ENCODE measurements around the gene LRRC74A. TPM values are rescaled to one million over a fixed set of nuclear protein-coding genes. Genes with fewer than 3 reads are reported as not detected.

The LRRC74A gene
- total and polyA plus RNA-seq, 10 of the 15 experiments (the other 5 are each of a cell fraction or from before 2014, with no cell fraction given): not detected

DNA sequence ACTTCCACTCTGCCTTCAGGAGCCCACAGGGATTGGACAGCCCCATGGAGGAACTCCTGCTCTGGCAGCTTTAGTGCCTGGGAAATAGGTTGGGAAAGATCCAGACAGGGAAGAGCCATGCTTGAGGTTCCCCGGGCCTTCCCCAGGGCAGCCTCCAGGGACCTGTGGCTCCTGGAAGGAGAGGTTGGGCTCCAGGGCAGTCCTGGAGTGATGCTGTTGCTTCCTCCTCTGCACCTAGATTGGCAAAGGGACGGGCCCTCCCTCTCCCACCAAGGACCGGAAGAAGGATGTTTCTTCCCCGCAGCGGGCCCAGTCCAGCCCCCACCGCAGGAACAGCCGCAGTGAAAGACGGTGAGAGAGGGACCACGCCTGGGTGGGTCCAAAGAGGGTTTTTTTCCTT, 48.5 kb upstream of the LRRC74A start:
- H3K4me2 ChIP-seq (ENCODE audit: control insufficient read depth, insufficient read depth): no peak overlapping the region
- WGBS (ENCODE audit: insufficient coverage, insufficient replicate concordance, low lambda C conversion rate, missing lambda C conversion rate): 78% methylated on average over 9 of the region's 9 CpGs
- DNase-seq (ENCODE audit: low read depth, low spot score) (no peak), ATAC-seq (no peak), FAIRE-seq (no peak)
- in situ Hi-C loops (cut with MboI): no loop called here
- H3K36me3 ChIP-seq (ENCODE audit: control insufficient read depth in 2 of 2, insufficient read depth in 2 of 2, low read length in 1 of 2): peaks cover 0 to 2% of the 10 kb centered on the region in 2 experiments; a peak in 2 of 4 replicates
- no peak overlapping the region for H3K4me3 ChIP-seq
- TF ChIP-seq ESRRA (IDR thresholded peaks at IDR 0.05; ENCODE audit: low read length) (no peak), RFX5 (IDR thresholded peaks at IDR 0.05; ENCODE audit: low read depth, low read length) (no peak), SMAD5 (IDR thresholded peaks at IDR 0.05; ENCODE audit: low read depth) (no peak), GABPA (IDR thresholded peaks at IDR 0.05; ENCODE audit: low read depth) (no peak)
- TF ChIP-seq, protein P1, sequence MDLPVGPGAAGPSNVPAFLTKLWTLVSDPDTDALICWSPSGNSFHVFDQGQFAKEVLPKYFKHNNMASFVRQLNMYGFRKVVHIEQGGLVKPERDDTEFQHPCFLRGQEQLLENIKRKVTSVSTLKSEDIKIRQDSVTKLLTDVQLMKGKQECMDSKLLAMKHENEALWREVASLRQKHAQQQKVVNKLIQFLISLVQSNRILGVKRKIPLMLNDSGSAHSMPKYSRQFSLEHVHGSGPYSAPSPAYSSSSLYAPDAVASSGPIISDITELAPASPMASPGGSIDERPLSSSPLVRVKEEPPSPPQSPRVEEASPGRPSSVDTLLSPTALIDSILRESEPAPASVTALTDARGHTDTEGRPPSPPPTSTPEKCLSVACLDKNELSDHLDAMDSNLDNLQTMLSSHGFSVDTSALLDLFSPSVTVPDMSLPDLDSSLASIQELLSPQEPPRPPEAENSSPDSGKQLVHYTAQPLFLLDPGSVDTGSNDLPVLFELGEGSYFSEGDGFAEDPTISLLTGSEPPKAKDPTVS (IDR thresholded peaks at IDR 0.05; ENCODE audit: low read depth, low read length): no peak
- H2AFZ ChIP-seq (ENCODE audit: control insufficient read depth, low read depth, low read length): no peak overlapping the region
- H3K27ac ChIP-seq (ENCODE audit: control insufficient read depth, insufficient read depth): no peak overlapping the region
- intact Hi-C loops (cut with micrococcal nuclease; ENCODE audit: unreplicated experiment): no loop called here
- no peaks in the 10 kb centered on the region for H3K79me2 ChIP-seq (ENCODE audit: control insufficient read depth, insufficient read depth, low read length)
- BruUV-seq (replicated peaks): no TSS peak
- CTCF ChIA-PET: interaction anchor here (1.0 to 1.4 kb wide), 2 partner anchors 66 to 68 kb away, joined by 4 to 5 read pairs; no protein-coding TSS in a partner anchor
- peaks cover 11% of the 10 kb centered on the region for H3K4me1 ChIP-seq (ENCODE audit: control insufficient read depth, insufficient read depth, low read length)
- POLR2A ChIA-PET: no interaction called here
- no peaks in the 10 kb centered on the region for H3K27me3 ChIP-seq (replicated peaks in 1 of 2; ENCODE audit: control insufficient read depth in 2 of 2, insufficient read depth in 2 of 2, low read length in 1 of 2)
- RAD21 ChIA-PET (ENCODE audit: unreplicated experiment): no interaction called here
- SMC1A ChIA-PET (ENCODE audit: uncharacterized antibody, unreplicated experiment): interaction anchor here (0.9 kb wide), 1 partner anchor 71 kb away, joined by 3 read pairs; no protein-coding TSS in a partner anchor
- H3K9ac ChIP-seq (ENCODE audit: control insufficient read depth, insufficient read depth, low read length): no peak overlapping the region
- H3K9me3 ChIP-seq (replicated peaks; ENCODE audit: control insufficient read depth, insufficient read depth, low read length): no peaks in the 10 kb centered on the region
- no peaks in the 10 kb centered on the region; the same call in 1 of the 2 replicates for H4K20me1 ChIP-seq (ENCODE audit: control insufficient read depth, insufficient read depth)

DNA sequence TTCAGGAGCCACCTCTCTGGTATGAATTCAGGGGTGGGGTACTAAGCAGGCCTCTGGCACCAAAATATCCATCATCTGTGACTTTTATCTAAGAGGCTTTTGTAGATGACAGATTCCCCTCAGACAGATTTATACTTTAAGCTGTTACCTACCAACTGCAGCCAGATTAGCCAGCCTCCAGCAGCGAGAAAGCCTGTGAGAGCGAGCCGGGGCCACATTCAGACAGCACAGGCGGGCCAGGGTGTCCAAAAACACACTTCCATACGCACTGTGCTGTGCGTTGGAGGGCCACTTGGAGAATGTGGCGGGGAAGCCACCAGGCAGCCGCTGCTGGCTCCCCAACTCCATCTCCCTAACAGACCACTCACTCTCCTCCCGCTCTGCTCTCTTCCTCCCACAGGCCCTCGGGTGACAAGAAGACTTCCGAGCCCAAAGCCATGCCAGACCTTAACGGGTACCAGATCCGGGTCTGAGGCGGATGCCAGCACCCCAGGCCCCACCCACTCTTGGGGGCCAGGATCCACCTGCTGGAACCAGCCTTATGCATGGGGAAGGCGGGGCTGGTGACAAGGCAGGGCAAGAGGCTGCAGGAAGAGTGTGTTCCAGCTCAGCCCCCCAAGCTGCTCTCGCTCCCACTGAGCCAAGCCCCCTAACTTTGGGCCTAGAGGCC, 47.5 kb upstream of the LRRC74A start:
- CTCF ChIA-PET: no interaction called here
- Histone ChIP-seq H3K27me3 (replicated peaks in 1 of 2; ENCODE audit: control insufficient read depth in 2 of 2, insufficient read depth in 2 of 2, low read length in 1 of 2) (no peaks in the 10 kb centered on the region), H3K4me3 (no peak overlapping the region), H3K36me3 (ENCODE audit: control insufficient read depth in 2 of 2, insufficient read depth in 2 of 2, low read length in 1 of 2) (peaks cover 0 to 2% of the 10 kb centered on the region in 2 experiments; a peak in 2 of 4 replicates), H4K20me1 (ENCODE audit: control insufficient read depth, insufficient read depth) (no peaks in the 10 kb centered on the region; the same call in 1 of the 2 replicates), H3K9ac (ENCODE audit: control insufficient read depth, insufficient read depth, low read length) (no peak overlapping the region), H3K79me2 (ENCODE audit: control insufficient read depth, insufficient read depth, low read length) (no peaks in the 10 kb centered on the region), H3K9me3 (replicated peaks; ENCODE audit: control insufficient read depth, insufficient read depth, low read length) (no peaks in the 10 kb centered on the region), H2AFZ (ENCODE audit: control insufficient read depth, low read depth, low read length) (no peak overlapping the region), H3K27ac (ENCODE audit: control insufficient read depth, insufficient read depth) (no peak overlapping the region), H3K4me1 (ENCODE audit: control insufficient read depth, insufficient read depth, low read length) (peaks cover 15% of the 10 kb centered on the region), H3K4me2 (ENCODE audit: control insufficient read depth, insufficient read depth) (no peak overlapping the region)
- in situ Hi-C loops (cut with MboI): no loop called here
- DNase-seq (ENCODE audit: low read depth, low spot score) (no peak), FAIRE-seq (no peak), ATAC-seq (no peak)
- WGBS (ENCODE audit: insufficient coverage, insufficient replicate concordance, low lambda C conversion rate, missing lambda C conversion rate): 92% methylated on average over 16 of the region's 16 CpGs
- BruUV-seq (replicated peaks): TSS peak; percentile 27
- RAD21 ChIA-PET (ENCODE audit: unreplicated experiment): no interaction called here
- intact Hi-C loops (cut with micrococcal nuclease; ENCODE audit: unreplicated experiment): no loop called here
- POLR2A ChIA-PET: no interaction called here
- SMC1A ChIA-PET (ENCODE audit: uncharacterized antibody, unreplicated experiment): interaction anchor here (0.6 kb wide), 1 partner anchor 71 kb away, joined by 3 read pairs; no protein-coding TSS in a partner anchor
- TF ChIP-seq POU2F2 (IDR thresholded peaks at IDR 0.05; ENCODE audit: borderline replicate concordance, low read depth, low read length) (no peak), EED (IDR thresholded peaks at IDR 0.05; ENCODE audit: low read depth) (no peak), SUPT20H (IDR thresholded peaks at IDR 0.05; ENCODE audit: borderline replicate concordance, control insufficient read depth, low read depth, low read length) (no peak), POLR2AphosphoS2 (IDR thresholded peaks at IDR 0.05; ENCODE audit: low read depth, low read length) (no peak), CEBPZ (IDR thresholded peaks at IDR 0.05; ENCODE audit: low read depth, low read length) (no peak), IKZF1 (conservative IDR thresholded peaks at IDR 0.05) (no peak), MEF2A (IDR thresholded peaks at IDR 0.05; ENCODE audit: insufficient read depth, low read depth, low read length) (no peak)
